Measurements from ENCODE around the gene AFG1L.
"Not testable (repeated sequence)": the region's sequence is repeated elsewhere in the genome, so short reads cannot be mapped to it uniquely, and the experiment has no call there.

Gene AFG1L

GRCh38 chr6:108416047-108416833 lies 121.4 kb downstream of the AFG1L start:
- not testable (repeated sequence) for DNase-seq (ENCODE audit: low spot score)

DNA sequence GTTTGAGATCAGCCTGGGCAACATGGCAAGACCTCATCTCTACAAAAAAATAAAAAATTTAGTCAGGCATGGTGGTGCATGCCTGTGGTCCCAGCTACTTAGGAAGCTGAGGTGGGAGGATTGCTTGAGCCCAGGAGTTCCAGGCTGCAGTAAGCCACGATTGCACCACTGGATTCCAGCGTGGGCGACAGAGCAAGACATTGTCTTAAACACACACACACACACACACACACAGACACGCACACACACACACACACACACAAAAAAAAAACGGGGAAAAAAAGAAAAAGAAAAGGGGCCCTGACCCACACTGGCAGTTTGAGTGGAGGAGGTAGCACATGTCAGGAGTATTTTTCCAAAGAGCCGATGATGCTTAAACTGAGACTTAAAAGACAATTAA lies 122.2 kb downstream of the AFG1L start:
- DNase-seq (ENCODE audit: low spot score), result no peak

GRCh38 chr6:108419474-108419873 lies 124.6 kb downstream of the AFG1L start:
- DNase-seq (ENCODE audit: low spot score), result no peak

- no peak for DNase-seq (ENCODE audit: low spot score)
These were observed 125.2 kb downstream of the AFG1L start for GRCh38 chr6:108419934-108420609.

- DNase-seq (ENCODE audit: low spot score), result no peak
These were observed 126.5 kb downstream of the AFG1L start for GRCh38 chr6:108421366-108421765.

DNA sequence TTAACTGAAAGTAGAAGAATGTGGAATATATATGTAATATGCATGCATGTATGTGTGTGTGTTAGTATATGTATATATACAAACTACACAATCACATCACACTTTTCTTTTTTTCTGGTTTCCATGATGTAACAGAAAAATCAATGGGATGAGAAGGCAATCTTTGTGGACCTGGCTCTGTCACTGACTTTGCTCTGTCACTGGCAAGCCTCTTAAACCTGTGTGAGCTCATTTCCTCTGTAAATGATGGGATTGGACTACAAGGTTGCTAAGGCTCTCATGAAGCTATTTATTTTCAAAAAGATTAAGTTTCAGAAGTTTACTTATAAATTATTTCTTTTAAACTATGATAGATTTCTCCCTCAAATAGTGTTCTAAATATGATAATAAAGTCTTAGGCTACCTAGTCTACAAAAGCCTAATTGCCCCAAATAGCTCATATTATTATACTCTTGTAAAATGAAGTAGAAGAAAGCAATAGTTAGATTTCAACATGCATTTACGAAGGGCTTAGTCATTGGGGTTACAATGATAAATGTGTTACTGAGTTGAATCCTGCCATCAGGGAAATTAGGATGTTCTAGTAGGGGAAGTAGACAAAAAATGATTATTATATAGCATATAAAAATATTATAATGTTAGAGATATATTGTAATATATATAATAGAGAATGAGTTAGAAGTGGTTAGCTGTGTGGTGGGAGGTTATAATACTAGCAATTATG lies 129.3 kb downstream of the AFG1L start:
- no peak for DNase-seq (ENCODE audit: low spot score)

DNA sequence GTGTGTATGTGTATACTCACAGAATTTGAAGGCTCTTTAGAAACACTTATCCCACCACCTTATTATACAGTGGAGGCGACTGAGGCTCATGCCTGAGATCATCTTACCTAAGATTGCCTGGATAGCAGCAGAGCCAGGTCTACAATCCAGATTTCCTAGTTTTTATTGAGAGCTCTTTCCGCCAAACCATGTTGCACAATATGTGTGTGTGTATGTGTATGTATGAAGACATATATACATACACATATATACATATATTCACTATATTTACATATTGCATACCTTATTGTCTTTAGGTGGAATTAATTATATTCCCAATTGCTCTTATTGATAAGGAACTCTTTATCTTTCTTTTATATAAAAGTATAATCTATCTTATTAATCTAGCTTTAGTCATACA lies 130.6 kb downstream of the AFG1L start:
- no peak for DNase-seq (ENCODE audit: low spot score)

GRCh38 chr6:108432143-108432542 lies 137.3 kb downstream of the AFG1L start:
- DNase-seq (ENCODE audit: low spot score), result no peak

GRCh38 chr6:108432792-108433191 lies 137.9 kb downstream of the AFG1L start:
- no peak for DNase-seq (ENCODE audit: low spot score)

DNA sequence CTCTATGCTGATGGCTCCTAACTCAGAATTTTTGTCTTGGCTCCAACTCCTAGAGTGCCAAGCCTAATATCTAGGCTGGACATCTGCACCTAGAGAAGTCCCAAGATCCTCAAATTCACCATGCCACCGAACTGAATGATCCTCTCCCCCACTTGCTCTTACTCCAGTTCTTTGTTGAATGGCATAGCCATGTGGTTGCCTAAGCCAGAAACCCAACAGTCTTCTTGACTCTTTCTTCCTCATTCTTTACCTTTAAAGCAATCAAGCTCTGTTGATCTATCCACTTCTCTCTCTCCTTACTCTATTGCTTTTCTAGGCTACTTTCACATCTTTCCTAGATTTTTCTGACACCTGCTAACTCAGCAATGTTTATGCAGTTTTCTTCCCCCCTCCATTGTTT lies 139.4 kb downstream of the AFG1L start:
- DNase-seq (ENCODE audit: low spot score), result no peak

GRCh38 chr6:108435391-108435790 lies 140.5 kb downstream of the AFG1L start:
- no peak for DNase-seq (ENCODE audit: low spot score)

GRCh38 chr6:108436771-108437170 lies 141.9 kb downstream of the AFG1L start:
- DNase-seq (ENCODE audit: low spot score), result no peak

GRCh38 chr6:108437821-108438220 lies 143.0 kb downstream of the AFG1L start:
- no peak for DNase-seq (ENCODE audit: low spot score)

- DNase-seq (ENCODE audit: low spot score), result no peak
These were observed 144.1 kb downstream of the AFG1L start for GRCh38 chr6:108438918-108439317.

DNA sequence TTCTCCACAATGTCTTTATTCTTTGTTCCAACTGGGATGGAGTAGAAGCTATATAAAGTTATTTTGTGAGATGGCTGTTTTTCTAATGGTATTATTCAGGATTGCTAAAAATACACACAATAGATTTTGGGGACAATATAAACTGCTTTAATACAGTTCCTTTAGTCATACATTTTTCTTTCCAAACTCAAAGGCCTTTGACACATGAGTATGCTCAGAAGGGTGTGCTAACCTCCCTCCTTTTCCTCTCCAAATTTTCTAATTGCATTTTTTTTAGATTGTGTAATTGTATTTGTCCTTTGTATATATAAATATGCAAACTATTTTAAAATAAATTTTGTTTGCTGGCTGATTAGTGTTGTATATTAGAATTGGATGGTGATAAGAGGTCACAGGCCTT lies 146.3 kb downstream of the AFG1L start:
- no peak for DNase-seq (ENCODE audit: low spot score)

GRCh38 chr6:108442770-108443520 lies 148.1 kb downstream of the AFG1L start:
- no peak for DNase-seq (ENCODE audit: low spot score)

DNA sequence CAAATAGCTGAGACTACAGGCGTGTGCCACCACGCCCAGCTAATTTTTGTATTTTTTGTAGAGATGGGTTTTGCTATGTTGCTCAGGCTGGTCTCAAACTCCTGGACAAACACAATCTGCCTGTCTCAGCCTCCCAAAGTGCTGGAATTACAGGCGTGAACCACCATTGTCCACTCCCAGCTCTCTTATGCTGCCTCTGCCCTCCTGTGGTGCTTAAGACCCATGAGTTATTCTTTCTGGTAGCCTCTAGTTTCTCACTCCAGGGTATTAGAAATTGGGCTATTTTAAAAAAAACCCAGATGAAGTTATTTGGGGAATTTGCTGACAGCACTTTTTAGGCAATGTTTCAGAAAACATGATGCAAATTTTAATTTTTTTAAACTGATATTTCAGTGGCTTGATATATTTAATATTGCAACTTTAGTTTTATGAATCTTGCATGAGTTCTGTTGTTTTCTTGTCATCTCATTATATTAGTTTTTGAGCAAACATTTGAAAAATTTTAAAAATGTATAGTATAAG lies 151.8 kb downstream of the AFG1L start:
- no peak for DNase-seq (ENCODE audit: low spot score)

GRCh38 chr6:108448481-108448880 lies 153.6 kb downstream of the AFG1L start:
- DNase-seq (ENCODE audit: low spot score), result no peak

- not testable (repeated sequence) for DNase-seq (ENCODE audit: low spot score)
These were observed 154.9 kb downstream of the AFG1L start for GRCh38 chr6:108449717-108450116.

GRCh38 chr6:108451816-108452215 lies 157.0 kb downstream of the AFG1L start:
- no peak for DNase-seq (ENCODE audit: low spot score)

DNA sequence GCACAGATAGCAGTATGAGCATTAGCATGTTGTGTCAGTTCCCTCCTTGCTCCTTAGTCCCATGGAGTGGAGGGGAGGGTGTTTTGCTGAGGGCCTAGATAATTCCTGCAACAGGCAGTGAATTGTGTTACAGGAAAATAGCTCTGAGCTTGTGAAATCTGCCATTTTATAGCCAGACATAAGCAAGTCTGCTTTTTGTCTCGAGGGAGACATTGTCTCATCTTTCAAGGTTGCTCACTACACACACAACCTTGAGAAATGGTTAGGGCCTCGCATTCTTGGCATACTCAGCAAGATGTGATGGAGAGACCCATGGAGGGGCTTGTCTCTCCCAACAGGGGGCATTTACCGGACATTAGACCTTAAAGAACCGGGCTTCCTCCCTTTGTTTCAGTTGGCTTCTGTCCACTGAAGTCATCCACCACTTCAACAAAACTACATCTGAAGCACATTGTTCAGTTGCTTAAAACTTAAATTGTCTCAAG lies 157.9 kb downstream of the AFG1L start:
- no peak for DNase-seq (ENCODE audit: low spot score)
